Stimulated activated CD4-positive, alpha-beta T cell treated with anti-CD3 and anti-CD28 coated beads, TNF-alpha, amount 100 ng/mL, for 1 hour (primary cell): ENCODE measurements around the gene JAKMIP2.
"Not testable (repeated sequence)": the region's sequence is repeated elsewhere in the genome, so short reads cannot be mapped to it uniquely, and the experiment has no call there.

ENCODE experiments used
- DNase-seq, 3 donors: peaks; one replicate each; pipeline ENCODE4 v3.0.0-alpha.2; 2020; ENCODE audit warnings: low read depth in 3 of 3, low spot score in 1 of 3

Gene JAKMIP2

DNA sequence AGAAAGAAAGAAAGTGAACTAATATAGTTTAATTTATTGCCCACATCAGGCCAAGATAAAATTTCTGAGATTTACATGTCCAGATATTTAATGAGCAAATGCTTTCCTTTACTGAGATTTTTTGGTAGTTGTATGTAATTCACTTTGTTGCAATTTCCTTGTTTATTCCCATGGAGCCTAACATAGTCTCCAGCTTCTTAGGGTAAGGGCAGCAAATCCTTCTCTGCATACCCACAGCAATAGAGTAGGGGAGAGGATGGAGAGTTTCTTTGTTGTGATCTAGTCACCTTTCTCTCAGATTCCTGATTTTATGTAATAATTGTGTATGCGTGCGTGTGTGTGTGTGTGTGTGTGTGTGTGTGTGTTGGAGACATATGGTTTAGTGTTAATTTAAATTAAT is 221.1 kb downstream of the JAKMIP2 start:
- no peak for DNase-seq

DNA sequence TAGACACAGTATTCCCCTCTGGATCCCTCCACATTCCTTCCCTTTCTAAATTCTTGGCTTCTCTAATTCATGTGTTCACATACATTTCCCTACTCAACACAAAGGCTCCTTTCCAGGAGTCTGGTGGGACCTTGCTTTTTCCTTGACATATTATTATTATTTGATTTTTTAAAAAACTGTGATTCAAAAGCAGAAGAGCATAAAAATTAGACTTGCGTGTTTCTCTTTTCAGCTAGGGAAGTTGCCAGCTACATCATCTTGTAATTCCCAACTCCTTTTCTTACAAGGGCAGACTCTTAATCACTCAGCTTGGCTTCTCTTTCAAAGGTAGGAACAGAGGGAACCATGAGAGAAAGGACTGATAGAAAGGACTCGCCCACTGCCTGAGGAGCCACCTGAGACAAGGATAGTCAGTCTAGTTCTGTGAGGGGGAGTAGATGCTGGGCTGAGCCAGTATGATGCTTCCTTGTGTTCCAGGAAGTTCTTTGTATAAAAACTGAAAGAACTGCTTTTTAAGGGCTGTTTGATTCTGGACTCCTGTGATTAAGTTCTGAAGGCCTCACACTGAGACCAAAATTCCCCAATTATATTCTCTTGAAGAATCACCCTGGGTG is 221.7 kb downstream of the JAKMIP2 start:
- DNase-seq: no peak

DNA sequence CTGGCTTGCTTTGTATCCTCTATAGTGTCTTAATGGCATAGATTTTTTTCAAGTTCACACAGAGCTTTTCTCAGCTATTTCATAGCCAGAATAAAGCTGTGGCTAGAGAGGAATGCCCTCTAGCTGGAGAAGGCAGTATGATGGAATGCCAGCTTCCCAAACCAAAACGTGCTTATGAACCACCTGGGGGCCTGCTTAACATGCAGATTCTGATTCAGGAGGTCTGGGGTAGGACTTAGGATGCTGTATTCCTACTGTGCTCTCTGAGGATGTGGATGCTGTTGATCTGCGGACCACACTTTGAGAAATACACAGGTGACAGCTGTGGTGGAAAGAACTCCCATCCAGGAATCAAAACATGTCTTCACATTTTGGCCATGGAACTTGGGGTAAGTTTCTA is 222.8 kb downstream of the JAKMIP2 start:
- no peak for DNase-seq

DNA sequence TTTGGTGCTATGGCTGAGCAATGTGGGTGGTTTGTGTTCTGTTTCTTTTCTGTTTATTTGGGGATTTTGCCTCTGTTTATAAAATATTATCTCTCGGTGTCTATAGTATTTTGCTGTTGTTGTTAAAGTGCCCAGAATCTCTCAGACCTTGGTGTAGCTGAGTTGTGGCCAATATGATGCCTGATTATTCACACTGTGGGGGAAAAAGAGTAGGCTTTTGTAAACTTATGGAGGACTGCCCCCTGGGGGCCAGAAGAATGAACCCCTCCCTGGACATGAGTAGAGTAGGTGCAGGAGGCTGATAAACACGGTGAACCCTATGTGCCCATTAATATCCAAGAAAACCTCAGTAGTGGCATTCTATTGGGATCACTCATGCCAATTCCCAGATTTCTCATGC is 223.7 kb downstream of the JAKMIP2 start:
- DNase-seq: no peak

DNA sequence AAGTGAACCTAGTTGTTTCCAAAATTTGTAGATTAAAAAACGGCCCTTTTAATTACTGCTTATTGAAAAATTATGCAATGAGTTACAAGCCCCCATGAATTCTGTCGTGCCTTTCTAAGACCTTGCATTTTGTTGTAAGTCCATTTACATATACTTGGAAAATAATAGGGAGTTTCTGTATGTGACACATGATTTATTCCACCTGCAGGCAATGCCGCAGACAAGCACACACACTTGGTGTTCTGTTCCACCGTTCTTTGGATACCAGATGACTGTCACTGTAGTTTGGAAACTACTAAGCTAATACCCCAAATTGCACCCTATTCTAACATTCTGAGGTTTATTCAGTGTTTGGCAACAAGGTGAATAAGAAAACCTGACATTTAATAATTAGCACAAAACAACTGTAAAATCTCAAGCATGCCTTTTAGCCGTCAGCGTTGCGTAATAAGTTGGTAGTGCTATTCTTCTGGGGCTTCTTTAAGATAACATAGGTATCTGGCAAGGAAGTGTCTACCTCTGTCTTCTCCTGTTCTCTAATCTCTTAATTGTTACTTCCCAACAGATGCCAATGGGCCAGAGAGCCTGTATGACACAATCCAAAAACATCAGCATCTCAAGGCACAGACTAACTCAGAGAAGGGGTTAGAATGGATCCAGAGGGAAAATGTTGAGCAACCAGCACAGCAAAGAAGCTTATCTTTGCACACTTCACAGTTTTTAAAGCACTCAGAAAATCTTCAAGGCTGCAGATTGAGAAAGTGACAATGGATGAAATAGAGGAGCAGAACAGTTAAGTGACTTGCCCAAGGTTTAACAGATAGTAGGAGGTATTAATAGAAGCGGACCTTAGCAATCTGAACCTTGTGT is 224.4 kb downstream of the JAKMIP2 start:
- no peak for DNase-seq

DNA sequence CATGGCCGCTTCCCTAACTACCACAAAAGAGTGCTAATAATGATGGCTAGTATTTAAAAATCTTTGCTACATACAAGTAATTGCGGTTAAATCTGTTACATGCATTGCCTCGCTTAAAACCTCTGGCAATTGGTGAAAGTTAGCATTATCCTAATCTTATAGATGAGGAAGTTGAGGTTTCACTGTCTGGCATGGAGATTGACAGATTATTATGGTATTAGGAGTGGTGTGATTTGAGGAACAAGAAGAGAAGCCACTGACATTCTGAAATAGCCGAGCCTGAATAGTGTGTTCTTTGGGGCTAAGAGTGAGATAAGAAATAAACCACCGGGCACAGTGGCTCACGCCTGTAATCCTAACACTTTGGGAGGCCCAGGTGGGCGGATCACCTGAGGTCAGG is 227.4 kb downstream of the JAKMIP2 start:
- DNase-seq: no peak

DNA sequence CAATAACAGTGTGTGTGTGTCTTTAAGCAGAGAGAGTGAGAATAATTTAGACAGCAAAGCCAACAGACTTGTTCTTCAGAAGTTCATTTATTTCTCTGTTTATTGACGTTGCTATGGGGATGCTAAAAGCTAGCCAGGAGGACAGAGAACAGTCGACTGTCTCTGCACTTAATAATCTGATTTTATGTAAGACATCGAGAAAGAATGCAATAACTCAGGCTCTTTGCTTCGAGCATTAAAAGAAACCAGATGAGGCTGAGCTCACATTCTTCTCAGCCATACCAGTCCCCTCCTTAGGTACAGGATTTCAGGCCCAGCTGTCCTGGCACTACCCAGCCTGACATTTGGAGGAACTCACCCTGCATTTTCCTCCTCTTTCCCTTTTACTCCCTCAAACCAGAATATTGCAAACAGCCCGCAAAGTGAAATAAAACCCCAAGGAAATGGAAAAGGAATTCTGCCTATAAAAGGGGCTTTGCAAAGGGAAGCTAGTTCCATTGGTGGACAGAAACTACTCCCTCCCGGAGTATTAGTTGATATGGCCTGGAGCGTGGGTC is 228.2 kb downstream of the JAKMIP2 start:
- no peak for DNase-seq

DNA sequence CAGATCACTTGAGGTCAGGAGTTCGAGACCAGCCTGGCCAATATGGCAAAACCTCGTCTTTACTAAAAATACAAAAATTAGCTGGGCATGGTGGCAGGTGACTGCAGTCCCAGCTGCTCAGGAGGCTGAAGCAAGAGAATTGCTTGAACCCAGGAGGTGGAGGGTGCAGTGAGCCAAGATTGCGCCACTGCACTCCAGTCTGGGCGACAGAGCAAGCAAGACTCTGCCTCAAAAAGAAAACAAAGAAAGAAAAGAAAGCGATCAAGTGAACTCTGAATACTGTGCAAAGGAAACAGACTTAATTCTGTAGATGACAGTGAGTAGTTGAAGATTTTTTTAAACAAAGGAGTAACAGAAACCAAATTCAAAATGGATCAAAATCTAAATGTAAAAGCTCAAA is 228.7 kb downstream of the JAKMIP2 start:
- not testable (repeated sequence) for DNase-seq

DNA sequence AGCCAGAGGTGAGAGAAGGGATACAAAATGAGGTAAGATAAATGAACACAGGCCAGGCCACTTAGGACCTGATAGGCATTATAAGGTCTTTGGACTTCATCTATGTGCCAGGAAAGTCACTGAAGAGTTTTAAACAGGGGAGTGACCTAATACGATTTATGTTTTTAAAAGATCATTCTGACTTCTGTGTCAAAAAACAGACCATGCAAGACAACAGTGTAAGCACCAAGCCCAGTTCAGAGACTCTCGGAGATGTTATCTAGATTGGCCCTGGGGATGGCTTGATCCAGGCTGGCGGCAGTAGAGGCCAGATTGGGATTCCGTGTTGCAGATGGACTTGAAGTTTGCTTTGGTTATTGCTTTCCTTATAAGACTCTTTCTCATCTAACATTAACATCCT is 229.6 kb downstream of the JAKMIP2 start:
- no peak for DNase-seq

DNA sequence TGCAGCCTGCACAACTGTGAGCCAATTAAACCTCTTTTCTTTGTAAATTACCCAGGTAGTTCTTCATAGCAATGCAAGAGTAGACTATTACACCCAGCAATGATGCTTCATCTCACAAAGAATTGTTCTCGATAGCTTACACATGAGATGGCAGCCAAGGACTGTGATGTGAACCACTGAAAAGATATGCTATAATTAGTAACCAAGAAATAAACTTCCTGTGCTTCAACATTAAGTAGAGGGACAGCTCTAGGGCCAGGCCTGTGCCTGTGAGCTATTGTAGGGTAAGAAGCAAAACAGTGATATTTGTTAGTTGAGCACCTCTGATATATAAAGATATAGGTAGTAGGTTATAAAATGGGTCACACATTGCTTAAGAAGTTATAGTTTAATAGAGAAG is 230.9 kb downstream of the JAKMIP2 start:
- DNase-seq: no peak

DNA sequence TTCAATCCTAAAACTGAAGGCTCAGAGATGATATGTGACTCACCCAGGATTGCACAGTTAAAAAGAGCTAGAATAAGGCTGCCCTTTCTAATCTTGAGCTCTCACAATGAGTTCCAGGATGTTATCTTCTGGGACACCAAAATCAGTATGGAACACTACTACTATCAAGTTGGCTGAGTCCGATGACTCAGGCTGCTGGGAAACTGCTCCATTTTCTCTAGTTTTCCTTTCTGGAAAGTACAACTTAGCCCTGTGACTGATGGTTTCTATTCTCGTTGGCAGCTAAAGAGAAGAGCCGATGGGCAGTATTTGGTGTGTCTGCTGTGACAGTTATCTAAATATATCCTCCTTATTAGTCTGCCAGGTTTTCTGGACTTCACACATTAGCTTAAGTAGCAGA is 234.8 kb downstream of the JAKMIP2 start:
- no peak for DNase-seq

DNA sequence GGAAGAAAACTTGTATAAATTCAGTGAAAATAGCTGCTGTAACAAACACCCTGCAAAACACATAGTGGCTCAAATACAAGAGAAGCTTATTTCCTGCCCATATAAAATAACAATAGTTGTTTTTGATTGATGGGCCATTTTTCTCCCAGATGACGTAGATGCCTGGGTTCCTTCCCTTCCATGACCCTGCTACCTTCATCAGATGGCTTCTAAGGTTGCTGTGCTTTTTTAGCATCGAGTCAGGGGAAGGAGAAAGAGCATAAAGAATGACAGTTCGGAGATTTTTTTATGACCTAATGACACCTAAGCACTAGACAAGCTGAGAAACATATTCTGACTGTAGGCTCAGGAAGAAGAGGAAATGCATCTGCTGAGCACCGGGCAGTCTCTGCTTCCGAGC is 238.0 kb downstream of the JAKMIP2 start:
- DNase-seq: no peak

DNA sequence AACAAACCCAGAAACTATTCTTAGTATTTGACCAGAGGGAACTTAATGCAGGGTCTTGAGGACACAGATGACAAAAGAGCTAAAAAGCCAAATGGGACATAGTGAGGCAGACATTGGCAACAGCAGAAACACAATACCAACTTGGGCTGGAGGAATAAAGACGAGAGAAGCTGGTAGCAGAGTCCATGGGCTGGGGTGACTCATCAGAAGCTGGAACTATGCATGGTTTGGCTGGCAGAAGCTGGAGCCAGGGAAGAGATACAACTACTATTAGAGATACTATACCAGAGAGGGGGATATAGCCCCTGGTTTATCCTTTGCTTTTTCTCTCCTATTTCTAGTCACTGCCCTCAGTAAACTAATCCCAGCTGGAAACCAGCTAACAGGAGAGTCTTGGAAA is 243.5 kb downstream of the JAKMIP2 start:
- DNase-seq: no peak

DNA sequence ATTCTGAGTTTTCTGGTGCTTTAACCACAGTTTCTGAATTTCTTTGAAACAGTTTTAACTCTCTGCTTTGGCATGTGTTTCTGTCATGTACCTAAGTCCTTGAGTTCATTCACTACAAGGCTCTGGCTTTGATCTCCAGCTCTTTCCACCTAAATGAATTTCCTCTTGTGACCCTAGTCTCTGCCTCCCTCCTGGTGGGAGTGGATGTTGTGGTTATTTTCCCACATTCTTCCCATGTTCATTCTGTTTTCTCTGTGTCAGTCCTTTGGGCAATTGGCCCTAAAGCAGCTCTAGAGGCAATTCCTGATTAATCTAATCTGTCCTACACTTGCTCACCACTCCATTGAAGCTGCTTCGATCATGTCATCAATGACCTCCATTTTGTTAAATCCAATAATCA is 244.3 kb downstream of the JAKMIP2 start:
- no peak for DNase-seq
